Stomach (tissue), 9 donors: ENCODE results near the gene CPE. TPM values are rescaled to one million over a fixed set of nuclear protein-coding genes. Genes with fewer than 3 reads are reported as not detected.

Experiments
- DNase-seq, 2 donors: peaks; one replicate each; pipeline versions ENCODE4 v3.0.0 to v3.0.0-alpha.2; 2013 to 2019
- H3K27ac ChIP-seq, 5 donors: fragments of 200-600 bp in 4 of 5; sonication (generic) in 4 of 5; one replicate each; pipeline ENCODE4 v1.5.1; 2013 to 2019; ENCODE audit warnings: mild to moderate bottlenecking in 1 of 5, moderate library complexity in 1 of 5
- H3K27me3 ChIP-seq, 3 donors: fragments of 200-600 bp; sonication (generic); one replicate each; pipeline ENCODE4 v1.5.1; 2017 to 2019; ENCODE audit warnings: mixed run types in 1 of 3
- H3K36me3 ChIP-seq, 4 donors: fragments of 200-600 bp; sonication (generic); 1 replicate in 3 of 4; 2 replicates in 1 of 4; pipeline ENCODE4 v1.5.1; 2016 to 2019
- H3K4me1 ChIP-seq, 4 donors: fragments of 200-600 bp; sonication (generic); one replicate each; pipeline ENCODE4 v1.5.1; 2016 to 2019
- H3K4me3 ChIP-seq, 4 donors: fragments of 200-600 bp; sonication (generic) in 3 of 4; one replicate each; pipeline ENCODE4 v1.5.1; 2016 to 2019; ENCODE audit warnings: mild to moderate bottlenecking in 1 of 4
- H3K9me3 ChIP-seq, 4 donors: fragments of 200-600 bp; sonication (generic); one replicate each; pipeline ENCODE4 v1.5.1; 2016 to 2019
- EP300 ChIP-seq: sonication (generic); formaldehyde crosslinking; IDR thresholded peaks from one replicate; pipeline ENCODE4 v1.6.1; 2017; ENCODE audit warnings: antibody characterized with exemption
- POLR2A ChIP-seq, 4 donors: fragments of 450-650 bp; IDR thresholded peaks; one replicate each; pipeline ENCODE4 v1.6.1; 2016; ENCODE audit warnings: antibody characterized with exemption in 4 of 4, control low read depth in 2 of 4, mild to moderate bottlenecking in 1 of 4, moderate library complexity in 1 of 4
- POLR2AphosphoS5 ChIP-seq, 3 donors: sonication (generic); formaldehyde crosslinking; IDR thresholded peaks; one replicate each; pipeline ENCODE4 v1.6.1; 2016; ENCODE audit warnings: antibody characterized with exemption in 3 of 3
- WGBS, 5 donors: extraction: QIAGEN DNeasy Blood & Tissue Kit in 3 of 5; methylation state at CpG; one replicate each; pipeline versions ENCODE4 v1.1.5 to v1.1.7; 2013 to 2018; 5-methylcytosine and 5-hydroxymethylcytosine counted together
- intact Hi-C: fragments of 100-400 bp; cut with DNase I; formaldehyde crosslinking; loops from one replicate; pipeline ENCODE4 v1.15.1; 2023; ENCODE audit warnings: low total_unique reads
- polyA plus RNA-seq, 3 donors: library from polyadenylated mRNA; stranded (reverse); fragments of 200-250 nt; gene quantifications; one replicate each; pipeline ENCODE4 v1.2.3, GENCODE V29; 2013
- total RNA-seq, 5 donors: library from RNA; depleted of rRNA; stranded (reverse); fragments of >200 nt; gene quantifications; one replicate each; pipeline versions ENCODE4 v1.1.0 to v1.2.3, GENCODE V29; 2014 to 2016
- TF ChIP-seq, protein P1 (sequence below), 7 experiments: fragments of 450-650 bp in 4 of 7; fragments of 200-600 bp in 3 of 7; sonication (generic) in 3 of 7; IDR thresholded peaks; one replicate each; pipeline ENCODE4 v1.5.1; 2016 to 2019; ENCODE audit warnings: antibody characterized with exemption in 7 of 7, control low read depth in 2 of 7, mild to moderate bottlenecking in 1 of 7
- donor health status: healthy with polysubstance abuse.
- donor health status: Bipolar disorder and iron deficiency.
- donor health status: healthy.

Gene CPE
- total and polyA plus RNA-seq, 8 donors = 8.8 to 143 (median 30.4) TPM

DNA sequence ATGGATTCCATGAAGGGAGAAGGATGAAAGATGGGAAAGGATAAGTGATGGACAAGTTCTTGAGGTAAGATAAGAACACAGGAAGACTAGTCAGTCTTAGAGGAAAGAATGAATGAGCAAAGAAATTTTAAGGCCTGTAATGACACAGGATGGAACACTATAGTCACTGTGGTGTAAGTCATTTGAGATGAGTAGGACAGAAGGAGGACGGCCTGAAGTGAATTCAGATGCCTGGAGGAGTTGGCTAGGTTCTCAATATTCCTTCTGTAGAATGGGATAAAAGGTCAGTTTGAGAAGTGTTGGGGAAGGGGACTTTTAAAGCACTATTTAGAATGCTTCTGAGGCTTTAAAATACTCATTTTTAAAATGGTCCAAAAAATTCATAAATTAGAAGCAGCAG is 47.4 kb upstream of the CPE start:
- no peak for DNase-seq
- no peaks in the 10 kb centered on the region for H3K9me3 ChIP-seq
- no peaks in the 10 kb centered on the region for H3K27me3 ChIP-seq
- H3K27ac ChIP-seq = no peak overlapping the region
- WGBS, 5 donors = 67 to 88% (median 76%) methylated on average over 1 of the region's 1 CpG
- intact Hi-C loops = no loop called here
- peaks cover 12 to 60% (median 35%) of the 10 kb centered on the region in 4 donors for H3K4me1 ChIP-seq
- H3K36me3 ChIP-seq = peaks cover 0 to 23% (median 14%) of the 10 kb centered on the region in 4 donors
- TF ChIP-seq, protein P1, sequence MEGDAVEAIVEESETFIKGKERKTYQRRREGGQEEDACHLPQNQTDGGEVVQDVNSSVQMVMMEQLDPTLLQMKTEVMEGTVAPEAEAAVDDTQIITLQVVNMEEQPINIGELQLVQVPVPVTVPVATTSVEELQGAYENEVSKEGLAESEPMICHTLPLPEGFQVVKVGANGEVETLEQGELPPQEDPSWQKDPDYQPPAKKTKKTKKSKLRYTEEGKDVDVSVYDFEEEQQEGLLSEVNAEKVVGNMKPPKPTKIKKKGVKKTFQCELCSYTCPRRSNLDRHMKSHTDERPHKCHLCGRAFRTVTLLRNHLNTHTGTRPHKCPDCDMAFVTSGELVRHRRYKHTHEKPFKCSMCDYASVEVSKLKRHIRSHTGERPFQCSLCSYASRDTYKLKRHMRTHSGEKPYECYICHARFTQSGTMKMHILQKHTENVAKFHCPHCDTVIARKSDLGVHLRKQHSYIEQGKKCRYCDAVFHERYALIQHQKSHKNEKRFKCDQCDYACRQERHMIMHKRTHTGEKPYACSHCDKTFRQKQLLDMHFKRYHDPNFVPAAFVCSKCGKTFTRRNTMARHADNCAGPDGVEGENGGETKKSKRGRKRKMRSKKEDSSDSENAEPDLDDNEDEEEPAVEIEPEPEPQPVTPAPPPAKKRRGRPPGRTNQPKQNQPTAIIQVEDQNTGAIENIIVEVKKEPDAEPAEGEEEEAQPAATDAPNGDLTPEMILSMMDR (IDR thresholded peaks at IDR 0.05) = no peak
- TF ChIP-seq POLR2AphosphoS5 (IDR thresholded peaks at IDR 0.05) (no peak), POLR2A (IDR thresholded peaks at IDR 0.05) (no peak), EP300 (no peak)
- no peak overlapping the region for H3K4me3 ChIP-seq

GRCh38 chr4:165331823-165332222 is 47.0 kb upstream of the CPE start:
- WGBS, 5 donors = 67 to 88% (median 81%) methylated on average over 10 of the region's 10 CpGs
- H3K27me3 ChIP-seq = no peaks in the 10 kb centered on the region
- intact Hi-C loops = no loop called here
- TF ChIP-seq POLR2AphosphoS5 (IDR thresholded peaks at IDR 0.05) (no peak), EP300 (no peak), POLR2A (IDR thresholded peaks at IDR 0.05) (no peak)
- TF ChIP-seq, protein P1 (IDR thresholded peaks at IDR 0.05) = no peak
- no peak overlapping the region for H3K4me3 ChIP-seq
- DNase-seq = no peak
- H3K9me3 ChIP-seq = no peaks in the 10 kb centered on the region
- peaks cover 0 to 23% (median 16%) of the 10 kb centered on the region in 4 donors for H3K36me3 ChIP-seq
- H3K27ac ChIP-seq = no peak overlapping the region
- H3K4me1 ChIP-seq = peaks cover 12 to 57% (median 31%) of the 10 kb centered on the region in 4 donors

- Histone ChIP-seq H3K27me3 (no peaks in the 10 kb centered on the region), H3K4me1 (peaks cover 12 to 61% (median 31%) of the 10 kb centered on the region in 4 donors), H3K4me3 (no peak overlapping the region), H3K36me3 (peaks cover 0 to 28% (median 16%) of the 10 kb centered on the region in 4 donors), H3K27ac (no peak overlapping the region), H3K9me3 (no peaks in the 10 kb centered on the region)
- TF ChIP-seq POLR2AphosphoS5 (IDR thresholded peaks at IDR 0.05) (no peak), EP300 (no peak), POLR2A (IDR thresholded peaks at IDR 0.05) (no peak)
- TF ChIP-seq, protein P1 (IDR thresholded peaks at IDR 0.05) = no peak
- no peak for DNase-seq
- WGBS, 5 donors = 33 to 41% (median 36%) methylated on average over 1 of the region's 1 CpG
- intact Hi-C loops = no loop called here
Observed at GRCh38 chr4:165332502-165332901, 46.3 kb upstream of the CPE start.

DNA sequence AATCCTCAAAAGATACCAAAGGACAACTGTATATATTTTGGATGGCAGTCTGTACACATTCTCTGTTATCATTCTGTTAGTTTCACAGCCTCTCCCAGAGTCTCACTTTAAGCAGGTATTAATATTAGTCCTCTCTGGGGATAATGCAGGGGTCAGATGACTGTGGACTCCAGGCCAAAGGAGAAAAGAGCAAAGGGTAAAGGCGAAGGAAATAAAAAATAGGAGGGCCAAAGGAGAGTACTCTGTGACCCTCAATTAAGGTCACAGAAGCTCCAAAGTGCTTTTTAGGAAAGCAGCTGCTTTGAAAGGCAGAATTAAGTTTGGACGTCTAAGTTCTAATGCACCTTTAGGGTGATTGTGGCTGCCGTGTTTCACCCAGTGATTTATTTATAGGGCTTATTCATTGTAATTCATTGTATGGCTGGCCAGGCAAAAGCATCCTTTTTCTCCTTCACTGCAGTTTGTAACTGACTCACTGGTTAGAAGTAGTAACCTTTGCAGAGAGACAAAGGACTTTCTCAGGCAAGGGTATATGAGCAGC is 43.6 kb upstream of the CPE start:
- Histone ChIP-seq H3K36me3 (peaks cover 12 to 54% (median 38%) of the 10 kb centered on the region in 4 donors), H3K9me3 (no peaks in the 10 kb centered on the region), H3K27ac (no peak overlapping the region), H3K4me3 (no peak overlapping the region), H3K27me3 (no peaks in the 10 kb centered on the region), H3K4me1 (peaks cover 0 to 39% (median 12%) of the 10 kb centered on the region in 4 donors)
- TF ChIP-seq, protein P1 (IDR thresholded peaks at IDR 0.05) = no peak
- no peak for TF ChIP-seq POLR2AphosphoS5 (IDR thresholded peaks at IDR 0.05)
- TF ChIP-seq POLR2A (IDR thresholded peaks at IDR 0.05) = no peak
- no peak for TF ChIP-seq EP300
- no peak for DNase-seq
- 60 to 82% (median 71%) methylated on average over 3 of the region's 3 CpGs for WGBS, 5 donors
- intact Hi-C loops = no loop called here
